RWPE1 (cell line): ENCODE data around the gene CARD9.

Experiments used
- CTCF ChIA-PET: fragments of 350-600 bp; sonication (Branson Sonifier 250); formaldehyde crosslinking; extraction: SDS; loops from one replicate; lab custom pipeline; 2021; lab: Yijun Ruan, JAX
- POLR2A ChIA-PET: fragments of 400-600 bp; formaldehyde crosslinking; extraction: SDS; loops from one replicate; lab custom pipeline; 2020; ENCODE audit warnings: antibody characterized with exemption; ENCODE audit not compliant: low non-redundant PET; lab: Yijun Ruan, JAX
- DNase-seq: peaks from one replicate; pipeline ENCODE4 v3.0.0; 2012; ENCODE audit warnings: low spot score
- H3K27ac ChIP-seq: fragments of 450-650 bp; 2 replicates; pipeline ENCODE4 v1.5.1; 2017
- CTCF ChIP-seq: fragments of 450-650 bp; conservative IDR thresholded peaks from 2 replicates; pipeline ENCODE4 v1.5.1; 2017; ENCODE audit warnings: low read depth, mild to moderate bottlenecking

CARD9 gene

GRCh38 chr9:136398286-136398685 lies 24.8 kb upstream of the CARD9 start:
- TF ChIP-seq CTCF: no peak
- CTCF ChIA-PET: interaction anchor here (0.5 to 0.7 kb wide), 2 partner anchors 11 to 24 kb away, joined by 3 read pairs; no protein-coding TSS in a partner anchor
- peak overlapping the region; percentile 79 for H3K27ac ChIP-seq
- POLR2A ChIA-PET: no interaction called here
- no peak for DNase-seq

GRCh38 chr9:136397643-136398042 lies 24.2 kb upstream of the CARD9 start:
- DNase-seq: no peak
- peak overlapping the region; percentile 79 for H3K27ac ChIP-seq
- ChIA-PET CTCF (interaction anchor here (0.7 to 1.0 kb wide), 3 partner anchors 10 to 34 kb away, joined by 3 read pairs; partner anchors contain the start of gene DNLZ), POLR2A (no interaction called here)
- TF ChIP-seq CTCF: no peak

GRCh38 chr9:136396219-136396515 lies 22.7 kb upstream of the CARD9 start:
- ChIA-PET POLR2A (no interaction called here), CTCF (interaction anchor here (1.2 kb wide), 2 partner anchors 32 to 84 kb away, joined by 4 read pairs; partner anchors contain the start of gene DNLZ)
- TF ChIP-seq CTCF: no peak
- H3K27ac ChIP-seq: peak overlapping the region; percentile 2; the same call in 1 of the 2 replicates
- DNase-seq: no peak

DNA sequence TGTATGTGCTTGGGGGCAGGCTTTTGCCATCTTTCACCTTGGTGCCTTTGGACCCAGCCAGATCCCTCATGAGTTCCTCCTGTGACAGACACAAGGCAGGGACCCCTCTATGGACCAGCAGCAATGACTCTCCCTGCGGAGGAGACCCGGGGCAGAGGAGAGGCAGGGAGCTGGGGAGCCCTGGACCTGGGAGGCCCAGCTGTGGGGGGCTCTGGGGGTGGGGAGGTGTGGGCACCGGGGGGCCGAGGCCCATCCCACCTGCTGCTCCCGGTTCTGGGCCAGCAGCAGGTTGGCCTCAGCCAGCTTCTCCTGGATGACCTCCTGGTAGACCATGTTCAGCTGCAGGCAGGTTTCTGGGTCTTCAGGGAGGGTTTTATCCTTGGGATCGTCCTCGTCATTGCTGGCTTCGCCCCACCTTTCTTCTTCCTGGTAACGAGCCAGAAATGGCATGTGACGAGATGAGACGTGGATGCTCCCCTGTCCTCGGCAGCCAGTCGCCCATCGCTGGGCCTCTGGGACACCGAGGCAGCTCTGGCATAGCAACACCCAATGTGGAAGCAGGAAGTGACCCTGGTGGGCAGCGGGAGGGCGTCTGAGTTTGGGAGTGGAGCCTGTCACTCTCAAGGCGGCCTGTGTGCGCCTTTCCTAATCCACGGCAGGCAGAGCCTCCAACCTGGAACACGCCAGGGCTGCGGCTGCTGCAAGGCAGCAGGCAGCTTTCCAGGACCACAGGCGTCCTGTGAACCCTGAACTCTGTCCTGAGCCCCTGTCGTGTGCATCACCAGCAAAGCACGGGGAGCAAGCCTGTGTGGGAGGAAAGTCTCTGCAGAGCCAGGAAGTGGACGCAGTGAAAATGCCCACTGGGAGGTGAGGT lies 22.1 kb upstream of the CARD9 start:
- POLR2A ChIA-PET: no interaction called here
- DNase-seq: no peak
- H3K27ac ChIP-seq: peak overlapping the region; percentile 2; the same call in 1 of the 2 replicates
- CTCF ChIA-PET: interaction anchor here (1.2 kb wide), 2 partner anchors 32 to 83 kb away, joined by 4 read pairs; partner anchors contain the start of gene DNLZ
- no peak for TF ChIP-seq CTCF

GRCh38 chr9:136395020-136395340 lies 21.5 kb upstream of the CARD9 start:
- ChIA-PET POLR2A (no interaction called here), CTCF (interaction anchor here (1.2 kb wide), 1 partner anchor 31 kb away, joined by 4 read pairs; the partner anchor contains the start of gene DNLZ)
- no peak for DNase-seq
- no peak for TF ChIP-seq CTCF
- peak overlapping the region; percentile 2; the same call in 1 of the 2 replicates for H3K27ac ChIP-seq

GRCh38 chr9:136394312-136395019 lies 21.0 kb upstream of the CARD9 start:
- no peak overlapping the region for H3K27ac ChIP-seq
- ChIA-PET POLR2A (interaction anchor here (0.9 kb wide), 1 partner anchor 12 kb away, joined by 3 read pairs; no protein-coding TSS in a partner anchor), CTCF (interaction anchor here (0.7 kb wide), 1 partner anchor 10 kb away, joined by 3 read pairs; no protein-coding TSS in a partner anchor)
- TF ChIP-seq CTCF: no peak
- no peak for DNase-seq
